Esophagus squamous epithelium (tissue), 4 donors: ENCODE data around the gene STX5.

Source experiments
- CTCF ChIP-seq, 6 experiments: fragments of 450-650 bp in 4 of 6; fragments of 200-600 bp in 2 of 6; sonication (generic) in 2 of 6; IDR thresholded peaks; one replicate each; pipeline ENCODE4 v1.5.1; 2016 to 2019; ENCODE audit warnings: antibody characterized with exemption in 6 of 6, mild to moderate bottlenecking in 4 of 6, moderate library complexity in 4 of 6
- POLR2A ChIP-seq, 4 donors: fragments of 450-650 bp; IDR thresholded peaks; one replicate each; pipeline ENCODE4 v1.6.1; 2017; ENCODE audit warnings: antibody characterized with exemption in 4 of 4, mild to moderate bottlenecking in 4 of 4, moderate library complexity in 3 of 4

GRCh38 chr11:62777389-62777788 is 54.5 kb downstream of the STX5 start:
- TF ChIP-seq POLR2A (IDR thresholded peaks at IDR 0.05) (no peak), CTCF (IDR thresholded peaks at IDR 0.05) (no peak)
